ENCODE measurements around the gene SHISA5. TPM values are rescaled to one million over a fixed set of nuclear protein-coding genes. Genes with fewer than 3 reads are reported as not detected.

The SHISA5 gene
- total and polyA plus RNA-seq, 4 donors, result 40.7 to 104 (median 75.8) TPM

DNA sequence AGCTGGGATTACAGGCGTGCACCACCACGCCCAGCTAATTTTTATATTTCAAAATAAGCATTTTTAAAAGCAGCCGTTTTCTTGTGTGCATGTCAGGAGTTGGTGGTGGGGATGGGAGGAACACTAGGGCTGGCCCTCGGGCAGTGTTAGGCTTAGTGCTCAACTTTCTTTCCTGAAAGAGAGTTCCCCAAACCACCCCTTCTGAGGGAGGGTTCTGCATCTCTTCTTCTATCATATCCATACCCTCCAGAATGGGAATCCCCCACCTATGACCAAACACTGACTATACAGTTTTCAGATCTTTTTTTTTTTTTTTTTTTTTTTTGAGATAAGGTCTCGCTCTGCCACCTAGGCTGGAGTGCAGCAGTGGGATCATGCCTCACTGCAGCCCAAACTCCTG lies 40.2 kb upstream of the SHISA5 start (continued):
- TF ChIP-seq, protein P1, sequence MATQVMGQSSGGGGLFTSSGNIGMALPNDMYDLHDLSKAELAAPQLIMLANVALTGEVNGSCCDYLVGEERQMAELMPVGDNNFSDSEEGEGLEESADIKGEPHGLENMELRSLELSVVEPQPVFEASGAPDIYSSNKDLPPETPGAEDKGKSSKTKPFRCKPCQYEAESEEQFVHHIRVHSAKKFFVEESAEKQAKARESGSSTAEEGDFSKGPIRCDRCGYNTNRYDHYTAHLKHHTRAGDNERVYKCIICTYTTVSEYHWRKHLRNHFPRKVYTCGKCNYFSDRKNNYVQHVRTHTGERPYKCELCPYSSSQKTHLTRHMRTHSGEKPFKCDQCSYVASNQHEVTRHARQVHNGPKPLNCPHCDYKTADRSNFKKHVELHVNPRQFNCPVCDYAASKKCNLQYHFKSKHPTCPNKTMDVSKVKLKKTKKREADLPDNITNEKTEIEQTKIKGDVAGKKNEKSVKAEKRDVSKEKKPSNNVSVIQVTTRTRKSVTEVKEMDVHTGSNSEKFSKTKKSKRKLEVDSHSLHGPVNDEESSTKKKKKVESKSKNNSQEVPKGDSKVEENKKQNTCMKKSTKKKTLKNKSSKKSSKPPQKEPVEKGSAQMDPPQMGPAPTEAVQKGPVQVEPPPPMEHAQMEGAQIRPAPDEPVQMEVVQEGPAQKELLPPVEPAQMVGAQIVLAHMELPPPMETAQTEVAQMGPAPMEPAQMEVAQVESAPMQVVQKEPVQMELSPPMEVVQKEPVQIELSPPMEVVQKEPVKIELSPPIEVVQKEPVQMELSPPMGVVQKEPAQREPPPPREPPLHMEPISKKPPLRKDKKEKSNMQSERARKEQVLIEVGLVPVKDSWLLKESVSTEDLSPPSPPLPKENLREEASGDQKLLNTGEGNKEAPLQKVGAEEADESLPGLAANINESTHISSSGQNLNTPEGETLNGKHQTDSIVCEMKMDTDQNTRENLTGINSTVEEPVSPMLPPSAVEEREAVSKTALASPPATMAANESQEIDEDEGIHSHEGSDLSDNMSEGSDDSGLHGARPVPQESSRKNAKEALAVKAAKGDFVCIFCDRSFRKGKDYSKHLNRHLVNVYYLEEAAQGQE (IDR thresholded peaks at IDR 0.05), result no peak
- TF ChIP-seq FOXA1 (IDR thresholded peaks at IDR 0.05) (no peak), HNF4A (conservative IDR thresholded peaks at IDR 0.05) (no peak), RAD21 (IDR thresholded peaks at IDR 0.05) (no peak)
- TF ChIP-seq, protein P2, sequence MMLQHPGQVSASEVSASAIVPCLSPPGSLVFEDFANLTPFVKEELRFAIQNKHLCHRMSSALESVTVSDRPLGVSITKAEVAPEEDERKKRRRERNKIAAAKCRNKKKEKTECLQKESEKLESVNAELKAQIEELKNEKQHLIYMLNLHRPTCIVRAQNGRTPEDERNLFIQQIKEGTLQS (IDR thresholded peaks at IDR 0.05), result no peak

DNA sequence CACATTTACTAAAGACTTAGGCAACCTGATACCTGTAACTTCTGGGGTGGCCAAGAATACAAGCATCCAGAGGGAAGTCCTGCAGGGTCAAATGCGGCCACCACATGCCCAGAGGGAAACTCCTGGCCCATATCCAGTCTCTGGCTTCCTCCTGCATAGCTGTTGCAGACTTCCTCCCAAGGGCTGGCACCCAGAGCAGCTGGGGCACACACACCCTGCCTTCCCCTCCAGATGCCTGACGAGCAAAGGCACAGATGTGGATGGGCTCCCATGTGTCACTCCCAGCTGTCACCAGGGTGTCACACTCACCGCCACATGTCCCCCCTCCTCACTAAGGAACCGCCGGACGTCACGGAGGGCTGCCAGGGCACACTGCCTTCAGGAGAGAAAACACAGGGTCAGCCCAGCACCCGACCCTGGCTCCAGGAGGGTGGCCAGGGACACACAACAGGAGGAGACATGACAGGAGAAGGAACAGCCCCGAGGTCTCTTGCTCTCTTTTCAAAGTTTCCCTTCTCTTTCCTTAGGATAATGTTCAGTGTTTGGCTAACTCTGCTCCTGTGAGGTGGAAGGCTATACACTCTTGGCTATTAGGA lies 39.4 kb upstream of the SHISA5 start:
- H3K36me3 ChIP-seq (ENCODE audit: control insufficient read depth in 4 of 4, insufficient read depth in 3 of 4, low read depth in 1 of 4, low read length in 3 of 4), result no peaks in the 10 kb centered on the region
- no peaks in the 10 kb centered on the region for H3K9me3 ChIP-seq (ENCODE audit: control insufficient read depth in 4 of 4, low read length in 3 of 4)
- H3K27ac ChIP-seq (ENCODE audit: low read depth in 1 of 2, low read length in 2 of 2), result no peak overlapping the region
- H3K9ac ChIP-seq (ENCODE audit: low read depth in 1 of 2, low read length in 2 of 2), result no peak overlapping the region
- H3K4me3 ChIP-seq (ENCODE audit: low read depth in 1 of 3, low read length in 3 of 3), result no peak overlapping the region
- 74% methylated on average over 9 of the region's 9 CpGs for WGBS
- peak; percentile 29 for DNase-seq (ENCODE audit: low spot score)
- H3K27me3 ChIP-seq (ENCODE audit: control insufficient read depth in 4 of 4, insufficient read depth in 4 of 4, low read length in 3 of 4), result no peaks in the 10 kb centered on the region
- TF ChIP-seq EGR1 (IDR thresholded peaks at IDR 0.05; ENCODE audit: low read depth in 2 of 2), result no peak
- TF ChIP-seq, protein P3, sequence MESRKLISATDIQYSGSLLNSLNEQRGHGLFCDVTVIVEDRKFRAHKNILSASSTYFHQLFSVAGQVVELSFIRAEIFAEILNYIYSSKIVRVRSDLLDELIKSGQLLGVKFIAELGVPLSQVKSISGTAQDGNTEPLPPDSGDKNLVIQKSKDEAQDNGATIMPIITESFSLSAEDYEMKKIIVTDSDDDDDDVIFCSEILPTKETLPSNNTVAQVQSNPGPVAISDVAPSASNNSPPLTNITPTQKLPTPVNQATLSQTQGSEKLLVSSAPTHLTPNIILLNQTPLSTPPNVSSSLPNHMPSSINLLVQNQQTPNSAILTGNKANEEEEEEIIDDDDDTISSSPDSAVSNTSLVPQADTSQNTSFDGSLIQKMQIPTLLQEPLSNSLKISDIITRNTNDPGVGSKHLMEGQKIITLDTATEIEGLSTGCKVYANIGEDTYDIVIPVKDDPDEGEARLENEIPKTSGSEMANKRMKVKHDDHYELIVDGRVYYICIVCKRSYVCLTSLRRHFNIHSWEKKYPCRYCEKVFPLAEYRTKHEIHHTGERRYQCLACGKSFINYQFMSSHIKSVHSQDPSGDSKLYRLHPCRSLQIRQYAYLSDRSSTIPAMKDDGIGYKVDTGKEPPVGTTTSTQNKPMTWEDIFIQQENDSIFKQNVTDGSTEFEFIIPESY (IDR thresholded peaks at IDR 0.05), result no peak
- TF ChIP-seq, protein P4, sequence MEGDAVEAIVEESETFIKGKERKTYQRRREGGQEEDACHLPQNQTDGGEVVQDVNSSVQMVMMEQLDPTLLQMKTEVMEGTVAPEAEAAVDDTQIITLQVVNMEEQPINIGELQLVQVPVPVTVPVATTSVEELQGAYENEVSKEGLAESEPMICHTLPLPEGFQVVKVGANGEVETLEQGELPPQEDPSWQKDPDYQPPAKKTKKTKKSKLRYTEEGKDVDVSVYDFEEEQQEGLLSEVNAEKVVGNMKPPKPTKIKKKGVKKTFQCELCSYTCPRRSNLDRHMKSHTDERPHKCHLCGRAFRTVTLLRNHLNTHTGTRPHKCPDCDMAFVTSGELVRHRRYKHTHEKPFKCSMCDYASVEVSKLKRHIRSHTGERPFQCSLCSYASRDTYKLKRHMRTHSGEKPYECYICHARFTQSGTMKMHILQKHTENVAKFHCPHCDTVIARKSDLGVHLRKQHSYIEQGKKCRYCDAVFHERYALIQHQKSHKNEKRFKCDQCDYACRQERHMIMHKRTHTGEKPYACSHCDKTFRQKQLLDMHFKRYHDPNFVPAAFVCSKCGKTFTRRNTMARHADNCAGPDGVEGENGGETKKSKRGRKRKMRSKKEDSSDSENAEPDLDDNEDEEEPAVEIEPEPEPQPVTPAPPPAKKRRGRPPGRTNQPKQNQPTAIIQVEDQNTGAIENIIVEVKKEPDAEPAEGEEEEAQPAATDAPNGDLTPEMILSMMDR (IDR thresholded peaks at IDR 0.05; ENCODE audit: low read depth, low read length, missing input control), result no peak
- no peak for TF ChIP-seq HNF4G (IDR thresholded peaks at IDR 0.05)
- TF ChIP-seq RXRA (IDR thresholded peaks at IDR 0.05), result no peak
- no peak for TF ChIP-seq GABPA (IDR thresholded peaks at IDR 0.05 in 1 of 2, conservative IDR thresholded peaks at IDR 0.05 in 1 of 2)
- H3K4me1 ChIP-seq (ENCODE audit: control insufficient read depth in 4 of 4, insufficient read depth in 4 of 4, low read length in 3 of 4), result no peaks in the 10 kb centered on the region

DNA sequence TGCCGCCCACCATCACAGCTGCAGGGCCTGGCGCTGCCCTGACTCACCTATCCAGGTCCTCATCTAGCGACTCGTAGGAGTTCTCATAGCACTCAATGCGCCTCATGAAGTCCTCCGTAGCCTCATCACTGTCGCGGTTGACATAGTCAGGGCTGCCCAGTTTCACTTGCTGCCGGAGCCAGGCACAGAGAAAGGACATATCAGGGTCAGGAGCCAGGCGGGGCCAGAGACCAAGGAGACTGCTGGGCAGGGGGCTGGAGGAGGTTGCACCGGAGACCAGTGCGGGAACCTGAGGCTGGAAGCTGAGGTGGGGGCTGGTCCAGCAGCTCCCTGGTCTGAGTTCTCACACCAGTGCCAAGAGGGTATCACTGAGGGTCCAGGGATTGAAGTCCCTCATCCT lies 34.5 kb upstream of the SHISA5 start:
- Histone ChIP-seq H3K36me3 (ENCODE audit: control insufficient read depth in 4 of 4, insufficient read depth in 3 of 4, low read depth in 1 of 4, low read length in 3 of 4) (peaks cover 0 to 2% (median 0%) of the 10 kb centered on the region in 4 donors), H3K27me3 (ENCODE audit: control insufficient read depth in 4 of 4, insufficient read depth in 4 of 4, low read length in 3 of 4) (no peaks in the 10 kb centered on the region), H3K9ac (ENCODE audit: low read depth in 1 of 2, low read length in 2 of 2) (no peak overlapping the region), H3K9me3 (ENCODE audit: control insufficient read depth in 4 of 4, low read length in 3 of 4) (no peaks in the 10 kb centered on the region), H3K4me1 (ENCODE audit: control insufficient read depth in 4 of 4, insufficient read depth in 4 of 4, low read length in 3 of 4) (no peaks in the 10 kb centered on the region), H3K27ac (ENCODE audit: low read depth in 1 of 2, low read length in 2 of 2) (no peak overlapping the region), H3K4me3 (ENCODE audit: low read depth in 1 of 3, low read length in 3 of 3) (no peak overlapping the region)
- WGBS, result 94% methylated on average over 12 of the region's 12 CpGs
- no peak for DNase-seq (ENCODE audit: low spot score)
- TF ChIP-seq, protein P1 (IDR thresholded peaks at IDR 0.05), result no peak
- TF ChIP-seq TAF1 (conservative IDR thresholded peaks at IDR 0.05) (no peak), EGR1 (IDR thresholded peaks at IDR 0.05; ENCODE audit: low read depth in 2 of 2) (no peak), HNF4A (conservative IDR thresholded peaks at IDR 0.05) (no peak), FOXA1 (IDR thresholded peaks at IDR 0.05) (no peak), RXRA (IDR thresholded peaks at IDR 0.05) (no peak), GABPA (IDR thresholded peaks at IDR 0.05 in 1 of 2, conservative IDR thresholded peaks at IDR 0.05 in 1 of 2) (no peak), SP1 (IDR thresholded peaks at IDR 0.05) (no peak), JUND (IDR thresholded peaks at IDR 0.05) (no peak)
- TF ChIP-seq, protein P4 (IDR thresholded peaks at IDR 0.05; ENCODE audit: low read depth, low read length, missing input control), result no peak
- TF ChIP-seq, protein P2 (IDR thresholded peaks at IDR 0.05), result no peak
